MM.1S (cell line): Measurements from ENCODE around the gene OLIG1.
A peak's percentile ranks its signal among the peaks of the same experiment; 100 is the strongest.

Source experiments
- DNase-seq: peaks from one replicate; pipeline ENCODE4 v3.0.0-alpha.2; 2015
- H2AFZ ChIP-seq: fragments of 300-600 bp; sonication (generic); 2 replicates; pipeline ENCODE4 v1.6.0; 2016; ENCODE audit warnings: antibody characterized with exemption, low read length
- H3F3A ChIP-seq: fragments of 300-600 bp; sonication (generic); 2 replicates; pipeline ENCODE4 v1.6.1; 2016; ENCODE audit warnings: mild to moderate bottlenecking, antibody characterized with exemption, low read length, moderate library complexity, mixed read lengths; ENCODE audit not compliant: insufficient read depth
- H3K27ac ChIP-seq: fragments of 300-600 bp; sonication (generic); 2 replicates; pipeline ENCODE4 v1.5.1; 2016; ENCODE audit warnings: mild to moderate bottlenecking, low read length
- H3K27me3 ChIP-seq: fragments of 300-600 bp; sonication (generic); replicated peaks from 2 replicates; pipeline ENCODE4 v1.6.0; 2016; ENCODE audit warnings: low read length; ENCODE audit not compliant: insufficient read depth
- H3K36me3 ChIP-seq: fragments of 300-600 bp; sonication (generic); replicated peaks from 2 replicates; pipeline ENCODE4 v1.6.1; 2016; ENCODE audit warnings: mild to moderate bottlenecking, low read length, mixed read lengths; ENCODE audit not compliant: insufficient read depth
- H3K4me1 ChIP-seq: fragments of 300-600 bp; sonication (generic); 2 replicates; pipeline ENCODE4 v1.6.1; 2016; ENCODE audit warnings: low read length, mixed read lengths
- H3K4me2 ChIP-seq: fragments of 300-600 bp; sonication (generic); 2 replicates; pipeline ENCODE4 v1.6.0; 2016; ENCODE audit warnings: low read depth, low read length
- H3K4me3 ChIP-seq: fragments of 300-600 bp; sonication (generic); 2 replicates; pipeline ENCODE4 v1.5.1; 2016; ENCODE audit warnings: low read length, mixed read lengths
- H3K79me2 ChIP-seq: fragments of 300-600 bp; sonication (generic); 2 replicates; pipeline ENCODE4 v1.6.1; 2016; ENCODE audit warnings: mixed run types, low read length, mixed read lengths
- H3K9ac ChIP-seq: fragments of 300-600 bp; sonication (generic); 2 replicates; pipeline ENCODE4 v1.6.1; 2016; ENCODE audit warnings: low read length, mixed read lengths
- H3K9me2 ChIP-seq: fragments of 300-600 bp; sonication (generic); replicated peaks from 2 replicates; pipeline ENCODE4 v1.6.1; 2016; ENCODE audit warnings: mild to moderate bottlenecking, low read length, mixed read lengths; ENCODE audit not compliant: insufficient read depth
- H3K9me3 ChIP-seq: fragments of 300-600 bp; sonication (generic); replicated peaks from 2 replicates; pipeline ENCODE4 v1.6.1; 2016; ENCODE audit warnings: mild to moderate bottlenecking, low read length, mixed read lengths; ENCODE audit not compliant: insufficient read depth
- H4K20me1 ChIP-seq: fragments of 300-600 bp; sonication (generic); 2 replicates; pipeline ENCODE4 v1.6.1; 2016; ENCODE audit warnings: mild to moderate bottlenecking, low read length, moderate library complexity, mixed read lengths; ENCODE audit not compliant: insufficient read depth
- EZH2 ChIP-seq: fragments of 300-600 bp; sonication (generic); optimal IDR thresholded peaks from 2 replicates; pipeline ENCODE3; 2017; ENCODE audit warnings: low read depth, mild to moderate bottlenecking, antibody characterized with exemption, low read length, mixed read lengths
- EZH2phosphoT487 ChIP-seq: fragments of 300-600 bp; sonication (generic); IDR thresholded peaks from 2 replicates; pipeline ENCODE4 v1.6.1; 2018; ENCODE audit warnings: antibody characterized with exemption, low read length
- TF ChIP-seq, protein P1 (sequence below): fragments of 300-600 bp; sonication (generic); IDR thresholded peaks from 2 replicates; pipeline ENCODE4 v1.5.1; 2016; ENCODE audit warnings: antibody characterized with exemption, low read length, mixed read lengths

The OLIG1 gene

DNA sequence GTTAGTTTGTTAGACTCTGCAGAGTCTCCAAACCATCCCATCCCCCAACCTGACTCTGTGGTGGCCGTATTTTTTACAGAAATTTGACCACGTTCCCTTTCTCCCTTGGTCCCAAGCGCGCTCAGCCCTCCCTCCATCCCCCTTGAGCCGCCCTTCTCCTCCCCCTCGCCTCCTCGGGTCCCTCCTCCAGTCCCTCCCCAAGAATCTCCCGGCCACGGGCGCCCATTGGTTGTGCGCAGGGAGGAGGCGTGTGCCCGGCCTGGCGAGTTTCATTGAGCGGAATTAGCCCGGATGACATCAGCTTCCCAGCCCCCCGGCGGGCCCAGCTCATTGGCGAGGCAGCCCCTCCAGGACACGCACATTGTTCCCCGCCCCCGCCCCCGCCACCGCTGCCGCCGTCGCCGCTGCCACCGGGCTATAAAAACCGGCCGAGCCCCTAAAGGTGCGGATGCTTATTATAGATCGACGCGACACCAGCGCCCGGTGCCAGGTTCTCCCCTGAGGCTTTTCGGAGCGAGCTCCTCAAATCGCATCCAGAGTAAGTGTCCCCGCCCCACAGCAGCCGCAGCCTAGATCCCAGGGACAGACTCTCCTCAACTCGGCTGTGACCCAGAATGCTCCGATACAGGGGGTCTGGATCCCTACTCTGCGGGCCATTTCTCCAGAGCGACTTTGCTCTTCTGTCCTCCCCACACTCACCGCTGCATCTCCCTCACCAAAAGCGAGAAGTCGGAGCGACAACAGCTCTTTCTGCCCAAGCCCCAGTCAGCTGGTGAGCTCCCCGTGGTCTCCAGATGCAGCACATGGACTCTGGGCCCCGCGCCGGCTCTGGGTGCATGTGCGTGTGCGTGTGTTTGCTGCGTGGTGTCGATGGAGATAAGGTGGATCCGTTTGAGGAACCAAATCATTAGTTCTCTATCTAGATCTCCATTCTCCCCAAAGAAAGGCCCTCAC, 44.2 kb upstream of the OLIG1 start, which contains the start of gene OLIG2:
OLIG2 (plus strand) TSS at position 447 of the 954 bp plus-strand sequence. CDS start 928 bp downstream, outside the sequence.
- H3K36me3 ChIP-seq, result no peaks in the 10 kb centered on the region
- H3K9me2 ChIP-seq, result no peaks in the 10 kb centered on the region
- no peaks in the 10 kb centered on the region for H3K79me2 ChIP-seq
- H4K20me1 ChIP-seq, result no peaks in the 10 kb centered on the region
- no peaks in the 10 kb centered on the region for H3K9me3 ChIP-seq
- H3K4me2 ChIP-seq, result peak within 1 kb of the TSS; percentile 67
- H3K4me3 ChIP-seq, result peak within 1 kb of the TSS; percentile 61
- no peaks in the 10 kb centered on the region for H3K4me1 ChIP-seq
- peaks cover 79% of the 10 kb centered on the region for H3K27me3 ChIP-seq
- no peaks in the 10 kb centered on the region for H3F3A ChIP-seq
- H2AFZ ChIP-seq, result peak within 1 kb of the TSS; percentile 65
- peak; percentile 66 for DNase-seq
- H3K27ac ChIP-seq, result no peak within 1 kb of the TSS
- H3K9ac ChIP-seq, result peak within 1 kb of the TSS; percentile 8; the same call in 1 of the 2 replicates
- TF ChIP-seq EZH2phosphoT487, result no peak
- no peak for TF ChIP-seq EZH2
- TF ChIP-seq, protein P1, sequence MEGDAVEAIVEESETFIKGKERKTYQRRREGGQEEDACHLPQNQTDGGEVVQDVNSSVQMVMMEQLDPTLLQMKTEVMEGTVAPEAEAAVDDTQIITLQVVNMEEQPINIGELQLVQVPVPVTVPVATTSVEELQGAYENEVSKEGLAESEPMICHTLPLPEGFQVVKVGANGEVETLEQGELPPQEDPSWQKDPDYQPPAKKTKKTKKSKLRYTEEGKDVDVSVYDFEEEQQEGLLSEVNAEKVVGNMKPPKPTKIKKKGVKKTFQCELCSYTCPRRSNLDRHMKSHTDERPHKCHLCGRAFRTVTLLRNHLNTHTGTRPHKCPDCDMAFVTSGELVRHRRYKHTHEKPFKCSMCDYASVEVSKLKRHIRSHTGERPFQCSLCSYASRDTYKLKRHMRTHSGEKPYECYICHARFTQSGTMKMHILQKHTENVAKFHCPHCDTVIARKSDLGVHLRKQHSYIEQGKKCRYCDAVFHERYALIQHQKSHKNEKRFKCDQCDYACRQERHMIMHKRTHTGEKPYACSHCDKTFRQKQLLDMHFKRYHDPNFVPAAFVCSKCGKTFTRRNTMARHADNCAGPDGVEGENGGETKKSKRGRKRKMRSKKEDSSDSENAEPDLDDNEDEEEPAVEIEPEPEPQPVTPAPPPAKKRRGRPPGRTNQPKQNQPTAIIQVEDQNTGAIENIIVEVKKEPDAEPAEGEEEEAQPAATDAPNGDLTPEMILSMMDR, result no peak

DNA sequence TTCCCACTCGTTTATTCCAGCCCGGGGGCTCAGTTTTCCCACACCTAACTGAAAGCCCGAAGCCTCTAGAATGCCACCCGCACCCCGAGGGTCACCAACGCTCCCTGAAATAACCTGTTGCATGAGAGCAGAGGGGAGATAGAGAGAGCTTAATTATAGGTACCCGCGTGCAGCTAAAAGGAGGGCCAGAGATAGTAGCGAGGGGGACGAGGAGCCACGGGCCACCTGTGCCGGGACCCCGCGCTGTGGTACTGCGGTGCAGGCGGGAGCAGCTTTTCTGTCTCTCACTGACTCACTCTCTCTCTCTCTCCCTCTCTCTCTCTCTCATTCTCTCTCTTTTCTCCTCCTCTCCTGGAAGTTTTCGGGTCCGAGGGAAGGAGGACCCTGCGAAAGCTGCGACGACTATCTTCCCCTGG, 43.5 kb upstream of the OLIG1 start:
- peak overlapping the region; percentile 67; the same call in 1 of the 2 replicates for H3K4me2 ChIP-seq
- H3K27me3 ChIP-seq, result peaks cover 73% of the 10 kb centered on the region
- H3K9me2 ChIP-seq, result no peaks in the 10 kb centered on the region
- no peak overlapping the region for H3K9ac ChIP-seq
- no peaks in the 10 kb centered on the region for H3K36me3 ChIP-seq
- H3F3A ChIP-seq, result no peaks in the 10 kb centered on the region
- peak overlapping the region; percentile 61; the same call in 1 of the 2 replicates for H3K4me3 ChIP-seq
- no peaks in the 10 kb centered on the region for H3K4me1 ChIP-seq
- DNase-seq, result no peak
- H3K27ac ChIP-seq, result no peak overlapping the region
- no peaks in the 10 kb centered on the region for H3K79me2 ChIP-seq
- no peaks in the 10 kb centered on the region for H3K9me3 ChIP-seq
- no peaks in the 10 kb centered on the region for H4K20me1 ChIP-seq
- TF ChIP-seq, protein P1, result no peak
- no peak for TF ChIP-seq EZH2
- no peak for TF ChIP-seq EZH2phosphoT487
- no peak overlapping the region; the same call in 1 of the 2 replicates for H2AFZ ChIP-seq

DNA sequence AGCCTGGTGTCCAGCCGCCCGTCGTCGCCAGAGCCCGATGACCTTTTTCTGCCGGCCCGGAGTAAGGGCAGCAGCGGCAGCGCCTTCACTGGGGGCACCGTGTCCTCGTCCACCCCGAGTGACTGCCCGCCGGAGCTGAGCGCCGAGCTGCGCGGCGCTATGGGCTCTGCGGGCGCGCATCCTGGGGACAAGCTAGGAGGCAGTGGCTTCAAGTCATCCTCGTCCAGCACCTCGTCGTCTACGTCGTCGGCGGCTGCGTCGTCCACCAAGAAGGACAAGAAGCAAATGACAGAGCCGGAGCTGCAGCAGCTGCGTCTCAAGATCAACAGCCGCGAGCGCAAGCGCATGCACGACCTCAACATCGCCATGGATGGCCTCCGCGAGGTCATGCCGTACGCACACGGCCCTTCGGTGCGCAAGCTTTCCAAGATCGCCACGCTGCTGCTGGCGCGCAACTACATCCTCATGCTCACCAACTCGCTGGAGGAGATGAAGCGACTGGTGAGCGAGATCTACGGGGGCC, 43.0 kb upstream of the OLIG1 start:
- Histone ChIP-seq H3K27me3 (peaks cover 68% of the 10 kb centered on the region), H3K4me3 (no peak overlapping the region), H3K79me2 (no peaks in the 10 kb centered on the region), H3K36me3 (no peaks in the 10 kb centered on the region), H2AFZ (no peak overlapping the region), H3K4me1 (no peaks in the 10 kb centered on the region), H3K9me2 (no peaks in the 10 kb centered on the region), H3F3A (no peaks in the 10 kb centered on the region), H3K4me2 (no peak overlapping the region), H3K9ac (no peak overlapping the region), H3K9me3 (no peaks in the 10 kb centered on the region), H3K27ac (no peak overlapping the region), H4K20me1 (no peaks in the 10 kb centered on the region)
- TF ChIP-seq EZH2phosphoT487 (no peak), EZH2 (no peak)
- TF ChIP-seq, protein P1, result no peak
- no peak for DNase-seq
